PC-3 (cell line): ENCODE results near the gene CKS1B.

Experiments used
- CTCF ChIP-seq: fragments of 300-600 bp; sonication (generic); conservative IDR thresholded peaks from 2 replicates; pipeline ENCODE4 v1.5.1; 2017; ENCODE audit warnings: antibody characterized with exemption, low read depth, mild to moderate bottlenecking, low read length
- EZH2phosphoT487 ChIP-seq: fragments of 300-600 bp; sonication (generic); IDR thresholded peaks from 2 replicates; pipeline ENCODE4 v1.6.1; 2018; ENCODE audit warnings: mild to moderate bottlenecking, antibody characterized with exemption, low read length, borderline replicate concordance

DNA sequence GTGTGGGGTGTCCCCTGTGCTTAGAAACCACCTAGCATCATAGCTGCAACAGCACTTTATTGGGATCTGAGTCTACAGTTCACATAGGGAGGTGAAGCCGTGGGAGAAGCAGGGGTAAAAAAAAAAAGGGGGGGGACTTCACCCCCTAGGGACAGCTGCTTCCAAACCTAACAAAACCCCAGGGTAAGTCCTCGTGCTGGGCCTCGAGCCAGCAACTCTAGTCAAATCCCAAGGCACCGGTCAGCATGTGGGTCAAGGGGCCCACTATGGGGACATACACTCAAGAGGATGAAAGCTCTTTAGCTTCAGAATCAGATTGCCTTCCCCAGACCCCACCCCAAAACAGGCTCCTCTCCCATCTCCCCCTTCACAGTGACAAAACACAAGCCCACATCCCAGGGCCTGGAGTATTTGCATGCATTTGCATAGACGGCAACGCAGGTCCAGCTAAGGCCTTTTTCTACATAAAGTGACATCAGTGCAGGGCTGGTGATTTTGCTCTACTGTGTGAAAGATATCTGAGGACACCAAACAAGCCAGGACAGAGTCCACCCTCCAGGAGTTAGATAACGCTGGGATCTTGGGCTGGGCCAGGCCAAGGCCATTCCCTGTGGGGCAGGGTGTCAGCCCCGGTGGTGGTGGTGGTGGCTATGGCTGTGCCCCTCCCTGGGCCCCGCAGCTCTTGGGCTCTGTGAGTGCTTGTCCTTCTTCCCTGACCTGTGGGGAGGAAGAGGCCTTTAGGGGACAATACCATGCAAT is 29.9 kb upstream of the CKS1B start:
- TF ChIP-seq CTCF (no peak), EZH2phosphoT487 (no peak)
